ENCODE measurements around the gene ADAP1.
"Not testable (repeated sequence)": the region's sequence is repeated elsewhere in the genome, so short reads cannot be mapped to it uniquely, and the experiment has no call there.

ADAP1 gene

GRCh38 chr7:937856-938484 lies 16.5 kb downstream of the ADAP1 start:
- no peak for DNase-seq

GRCh38 chr7:936386-937054 lies 18.0 kb downstream of the ADAP1 start:
- peak in 1 of 5 experiments; percentile 59 for DNase-seq

- DNase-seq = no peak
These were observed 18.6 kb downstream of the ADAP1 start for GRCh38 chr7:935874-936385.

- DNase-seq = no peak
These were observed 19.2 kb downstream of the ADAP1 start for GRCh38 chr7:935164-935873.

- no peak for DNase-seq
These were observed 19.9 kb downstream of the ADAP1 start for GRCh38 chr7:934469-935163.

GRCh38 chr7:932651-932975 lies 21.9 kb downstream of the ADAP1 start:
- no peak for DNase-seq

- DNase-seq = no peak
These were observed 22.4 kb downstream of the ADAP1 start for GRCh38 chr7:931871-932650.

GRCh38 chr7:930975-931758 lies 23.3 kb downstream of the ADAP1 start:
- no peak for DNase-seq

GRCh38 chr7:929311-929711 lies 25.2 kb downstream of the ADAP1 start:
- DNase-seq = no peak

GRCh38 chr7:927031-927671 lies 27.3 kb downstream of the ADAP1 start:
- DNase-seq = no peak

GRCh38 chr7:926061-927030 lies 28.1 kb downstream of the ADAP1 start:
- peak in 1 of 5 experiments; percentile 7 for DNase-seq

GRCh38 chr7:925601-926000 lies 28.9 kb downstream of the ADAP1 start:
- peak in 1 of 5 experiments; percentile 93 for DNase-seq

- DNase-seq = peak in 4 of 5 experiments; percentile 6 to 66 (median 36)
These were observed 29.8 kb downstream of the ADAP1 start for GRCh38 chr7:924541-925231.

GRCh38 chr7:924042-924441 lies 30.4 kb downstream of the ADAP1 start:
- not testable (repeated sequence) for DNase-seq

GRCh38 chr7:923108-924041 lies 31.1 kb downstream of the ADAP1 start:
- peak; percentile 62 to 98 (median 90) for DNase-seq

- DNase-seq = peak in 2 of 5 experiments; percentile 8 to 53
These were observed 32.0 kb downstream of the ADAP1 start for GRCh38 chr7:922334-923107.

Data from T-helper 2 cell (primary cell).